Adrenal gland (tissue), 12 donors: Measurements from ENCODE around the gene COL23A1. TPM values are rescaled to one million over a fixed set of nuclear protein-coding genes. Genes with fewer than 3 reads are reported as not detected.

Experiments
- DNase-seq, 7 donors: peaks; one replicate each; pipeline ENCODE4 v3.0.0-alpha.2; 2019 to 2020
- H3K27ac ChIP-seq, 5 donors: fragments of 200-600 bp; sonication (generic) in 4 of 5; 1 replicate in 3 of 5; 2 replicates in 2 of 5; pipeline versions ENCODE4 v1.5.1 to v1.8.0; 2016 to 2020; ENCODE audit warnings: mild to moderate bottlenecking in 1 of 5
- H3K27me3 ChIP-seq: fragments of 200-600 bp; 2 replicates; pipeline ENCODE4 v1.8.0; 2021
- H3K36me3 ChIP-seq, 2 donors: fragments of 200-600 bp; replicated peaks in 1 of 2; 1 replicate in 1 of 2; 2 replicates in 1 of 2; pipeline versions ENCODE4 v1.5.1 to v1.8.0; 2018 to 2022
- H3K4me1 ChIP-seq, 2 donors: fragments of 200-600 bp; replicated peaks in 1 of 2; 1 replicate in 1 of 2; 2 replicates in 1 of 2; pipeline versions ENCODE4 v1.5.1 to v1.8.0; 2018 to 2021
- H3K4me3 ChIP-seq, 4 donors: fragments of 200-600 bp; sonication (generic) in 3 of 4; one replicate each; pipeline ENCODE4 v1.5.1; 2016 to 2018
- H3K9me3 ChIP-seq, 3 donors: fragments of 200-600 bp; sonication (generic) in 1 of 3; replicated peaks in 1 of 3; 1 replicate in 2 of 3; 2 replicates in 1 of 3; pipeline versions ENCODE4 v1.5.1 to v1.8.0; 2016 to 2021
- CTCF ChIP-seq, 6 experiments: fragments of 450-650 bp in 4 of 6; fragments of 200-600 bp in 2 of 6; sonication (generic) in 1 of 6; IDR thresholded peaks; 1 replicate in 5 of 6; 2 replicates in 1 of 6; pipeline versions ENCODE4 v1.5.1 to v1.8.0; 2016 to 2021; ENCODE audit warnings: antibody characterized with exemption in 6 of 6, mild to moderate bottlenecking in 2 of 6, moderate library complexity in 1 of 6
- POLR2A ChIP-seq, 2 donors: fragments of 450-650 bp; IDR thresholded peaks; one replicate each; pipeline ENCODE4 v1.6.1; 2017; ENCODE audit warnings: antibody characterized with exemption in 2 of 2, mild to moderate bottlenecking in 2 of 2, moderate library complexity in 1 of 2
- WGBS, 4 donors: extraction: QIAGEN DNeasy Blood & Tissue Kit in 2 of 4; methylation state at CpG; one replicate each; pipeline versions ENCODE4 v1.1.5 to v1.1.7; 2013 to 2017; 5-methylcytosine and 5-hydroxymethylcytosine counted together
- intact Hi-C, 2 donors: fragments of 100-400 bp; cut with DNase I; formaldehyde crosslinking; loops; one replicate each; pipeline versions ENCODE4 v1.14.1 to v1.15.0; 2022 to 2023
- polyA plus RNA-seq, 3 donors: library from polyadenylated mRNA; stranded (reverse); fragments of 200-250 nt in 2 of 3; fragments of 350-450 nt in 1 of 3; fragmentation: Illumina TruSeq in 1 of 3; extraction: RNeasy Lipid Tissue Mini Kit (QIAGEN cat#74804) in 1 of 3; gene quantifications; one replicate each; pipeline ENCODE4 v1.2.3, GENCODE V29; 2013 to 2014
- total RNA-seq, 9 donors: library from RNA; depleted of rRNA in 4 of 9; stranded (reverse); fragments of >200 nt in 4 of 9; fragments of 120-200 nt in 1 of 9; fragmentation: NEBNext Ultra II Directional in 1 of 9; extraction: Animal tissue kit (Norgen Biotek cat#: 25700) in 1 of 9; gene quantifications; one replicate each; pipeline versions ENCODE4 v1.1.0 to v1.2.4, GENCODE V29; 2013 to 2023
- donor health status: healthy with polysubstance abuse.
- donor health status: Bipolar disorder and iron deficiency.
- donor health status: DM: yes; HTN: yes; CAD: no.
- donor health status: DM: no; HTN: no; CAD: no.
- donor health status: DM: no; HTN: no; CAD: no.
- donor health status: DM: yes; HTN: yes; CAD: no.

Gene COL23A1
- total and polyA plus RNA-seq, 12 donors, result 0.09 to 4.4 (median 0.88) TPM

DNA sequence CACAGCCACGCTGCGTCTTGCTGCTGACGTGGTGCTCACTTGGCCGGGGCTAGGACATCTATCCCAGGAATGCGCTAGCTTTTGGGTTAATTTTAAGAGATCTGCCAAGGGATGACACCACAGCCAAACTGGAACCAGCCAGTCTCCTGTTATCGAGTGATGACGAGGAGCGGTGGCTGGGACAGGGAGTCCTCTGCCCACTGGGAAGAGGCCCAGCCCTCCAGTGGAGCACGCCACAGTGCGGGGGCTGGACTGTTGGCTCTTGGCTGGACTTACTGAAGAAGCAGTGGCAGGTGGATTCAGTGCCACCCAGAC lies 302.4 kb downstream of the COL23A1 start:
- no peak for DNase-seq
- intact Hi-C loops, result loop anchor here in 1 of 2 donors (10.0 kb wide), 1 partner anchor 547 kb away; no protein-coding TSS in a partner anchor
- H3K9me3 ChIP-seq, result peaks cover 0 to 6% (median 0%) of the 10 kb centered on the region in 3 donors

DNA sequence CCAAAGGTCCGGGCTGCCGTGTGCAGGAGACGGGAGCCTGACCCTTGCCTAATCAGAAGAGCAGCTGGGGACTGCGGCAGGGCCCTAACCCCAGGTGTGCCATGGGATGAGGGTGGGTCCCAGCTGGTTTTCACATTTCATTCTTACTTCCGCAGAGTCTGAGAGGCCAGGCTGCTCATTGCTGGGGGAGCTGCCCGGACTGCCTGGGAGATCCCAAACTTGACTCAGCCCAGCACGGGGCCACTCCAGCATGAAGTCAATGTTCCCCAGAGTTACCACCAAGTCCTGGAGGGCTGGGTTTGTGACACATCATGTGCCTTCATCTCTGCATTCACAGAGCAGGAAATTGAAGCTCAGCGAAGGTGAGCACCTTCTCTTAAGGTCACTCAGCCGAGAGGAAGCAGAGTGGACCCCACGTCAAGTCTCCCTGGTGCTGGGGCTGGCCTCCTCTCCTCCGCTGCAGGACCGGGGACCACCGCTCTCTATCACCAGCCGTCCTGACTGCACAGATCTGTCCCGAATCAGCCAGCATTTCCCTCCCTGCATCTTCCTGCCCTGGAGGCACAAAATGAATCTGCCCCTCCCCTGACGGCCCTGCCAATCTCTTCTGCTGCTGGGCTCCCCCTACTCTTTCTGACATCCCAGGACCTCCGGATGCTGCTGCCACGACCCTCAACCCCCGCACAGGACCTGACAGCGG lies 303.0 kb downstream of the COL23A1 start:
- intact Hi-C loops, result loop anchor here in 1 of 2 donors (10.0 kb wide), 1 partner anchor 548 kb away; no protein-coding TSS in a partner anchor
- H3K36me3 ChIP-seq, result no peaks in the 10 kb centered on the region
- H3K27me3 ChIP-seq, result no peaks in the 10 kb centered on the region
- H3K4me1 ChIP-seq, result no peaks in the 10 kb centered on the region
- H3K27ac ChIP-seq, result no peak overlapping the region
- TF ChIP-seq CTCF (IDR thresholded peaks at IDR 0.05) (no peak), POLR2A (IDR thresholded peaks at IDR 0.05) (no peak)
- no peak overlapping the region for H3K4me3 ChIP-seq
- 72 to 75% (median 74%) methylated on average over 5 to 20 of the region's 20 CpGs for WGBS, 4 donors
- no peak for DNase-seq
- peaks cover 0 to 6% (median 0%) of the 10 kb centered on the region in 3 donors for H3K9me3 ChIP-seq

More for the DNA sequence above, 302.4 kb downstream of the COL23A1 start:
- H3K36me3 ChIP-seq, result no peaks in the 10 kb centered on the region
- 71 to 87% (median 75%) methylated on average over 8 to 10 of the region's 10 CpGs for WGBS, 4 donors
- no peak overlapping the region for H3K27ac ChIP-seq
- H3K27me3 ChIP-seq, result no peaks in the 10 kb centered on the region
- no peaks in the 10 kb centered on the region for H3K4me1 ChIP-seq
- TF ChIP-seq POLR2A (IDR thresholded peaks at IDR 0.05), result no peak
- no peak for TF ChIP-seq CTCF (IDR thresholded peaks at IDR 0.05)
- H3K4me3 ChIP-seq, result no peak overlapping the region

DNA sequence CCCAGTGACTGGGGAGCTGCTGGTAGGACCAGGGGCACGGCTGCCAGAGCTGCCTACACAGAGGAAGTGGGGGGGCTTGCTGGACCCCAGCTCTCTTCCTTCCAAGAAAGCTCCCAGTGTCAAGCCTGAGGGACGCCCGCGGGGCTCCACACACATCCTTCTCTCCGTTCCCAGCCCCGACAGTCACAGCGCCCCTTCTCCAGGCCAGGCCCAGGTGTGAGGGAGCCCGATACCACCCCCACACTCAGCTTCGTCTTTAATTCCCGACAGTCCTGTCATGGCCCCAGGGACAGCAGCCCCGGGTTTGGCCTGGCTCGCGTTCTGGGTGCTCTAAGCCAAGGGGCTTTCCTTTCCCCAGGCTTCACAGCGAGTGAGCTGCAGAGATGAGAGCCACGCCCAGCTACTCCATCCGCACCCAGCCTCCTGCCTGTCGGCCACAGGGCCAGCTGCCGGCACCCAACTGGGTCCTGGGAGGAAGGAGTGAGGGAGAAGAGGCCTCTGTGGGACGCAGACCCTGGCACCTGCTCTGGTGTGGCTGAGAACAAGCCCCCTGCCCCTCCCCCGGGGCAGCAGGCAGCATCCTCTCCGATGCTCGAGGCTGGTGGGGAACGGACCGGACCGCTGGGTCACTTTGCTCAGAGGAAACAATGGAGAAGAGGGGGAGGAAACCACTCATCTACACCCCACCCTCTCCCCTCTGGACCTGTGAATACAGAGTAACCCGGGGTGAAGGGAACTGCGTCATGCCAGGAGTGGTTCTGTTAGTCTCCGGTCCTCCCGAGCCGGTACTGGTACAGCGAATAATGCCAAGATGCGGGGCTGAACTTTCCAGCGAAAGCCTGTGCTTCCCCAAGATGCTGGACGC lies 303.7 kb downstream of the COL23A1 start:
- intact Hi-C loops, result loop anchor here in 1 of 2 donors (10.0 kb wide), 1 partner anchor 548 kb away; no protein-coding TSS in a partner anchor
- TF ChIP-seq POLR2A (IDR thresholded peaks at IDR 0.05) (no peak), CTCF (IDR thresholded peaks at IDR 0.05) (no peak)
- H3K27ac ChIP-seq, result no peak overlapping the region

More for the DNA sequence above, 303.7 kb downstream of the COL23A1 start:
- WGBS, 4 donors, result 85 to 90% (median 87%) methylated on average over 14 to 34 of the region's 34 CpGs
- Histone ChIP-seq H3K36me3 (no peaks in the 10 kb centered on the region), H3K4me3 (no peak overlapping the region), H3K9me3 (peaks cover 0 to 6% (median 0%) of the 10 kb centered on the region in 3 donors), H3K4me1 (no peaks in the 10 kb centered on the region), H3K27me3 (no peaks in the 10 kb centered on the region)
- no peak for DNase-seq
